NCI-H2227 (cell line): Measurements from ENCODE around the gene ANKRD22.

ENCODE experiments used
- DNase-seq: peaks from one replicate; lab custom pipeline; 2025; ENCODE audit not compliant: unreplicated experiment; lab: John Stamatoyannopoulos, UW

Gene ANKRD22

GRCh38 chr10:88879534-88880281, 28.1 kb upstream of the ANKRD22 start, which contains the start of gene STAMBPL1:
STAMBPL1 (plus strand) TSS chr10:88880245; CDS start chr10:88901709, 21,464 bp downstream.
- DNase-seq, result peak; percentile 73

GRCh38 chr10:88877298-88877697, 25.7 kb upstream of the ANKRD22 start:
- no peak for DNase-seq

- DNase-seq, result no peak
These were observed 23.4 kb upstream of the ANKRD22 start for GRCh38 chr10:88875081-88875480.

- no peak for DNase-seq
These were observed 22.6 kb upstream of the ANKRD22 start for GRCh38 chr10:88874281-88874680.

GRCh38 chr10:88873757-88874156, 22.1 kb upstream of the ANKRD22 start:
- no peak for DNase-seq

- DNase-seq, result no peak
These were observed 18.4 kb upstream of the ANKRD22 start for GRCh38 chr10:88870089-88870488.

- DNase-seq, result no peak
These were observed 14.8 kb upstream of the ANKRD22 start for GRCh38 chr10:88866454-88866853.

- no peak for DNase-seq
These were observed 13.7 kb upstream of the ANKRD22 start for GRCh38 chr10:88865281-88865876.

GRCh38 chr10:88861036-88861435, 9.4 kb upstream of the ANKRD22 start:
- DNase-seq, result no peak

GRCh38 chr10:88858491-88858890, 6.8 kb upstream of the ANKRD22 start:
- DNase-seq, result no peak

- DNase-seq, result no peak
These were observed 6.2 kb upstream of the ANKRD22 start for GRCh38 chr10:88857831-88858230.

- no peak for DNase-seq
These were observed 3.0 kb upstream of the ANKRD22 start for GRCh38 chr10:88854684-88855083.

GRCh38 chr10:88853155-88853881, 1.7 kb upstream of the ANKRD22 start:
- DNase-seq, result no peak

GRCh38 chr10:88852327-88852726, 683 bp upstream of the ANKRD22 start:
- no peak for DNase-seq

- DNase-seq, result no peak
These were observed 932 bp downstream of the ANKRD22 start for GRCh38 chr10:88850712-88851111.

GRCh38 chr10:88849234-88849633, 2.4 kb downstream of the ANKRD22 start:
- DNase-seq, result no peak

GRCh38 chr10:88848499-88848898, 3.1 kb downstream of the ANKRD22 start:
- no peak for DNase-seq

GRCh38 chr10:88843171-88843570, 8.5 kb downstream of the ANKRD22 start:
- DNase-seq, result no peak

- DNase-seq, result no peak
These were observed 10.1 kb downstream of the ANKRD22 start for GRCh38 chr10:88841316-88842111.

GRCh38 chr10:88840881-88841280, 10.8 kb downstream of the ANKRD22 start:
- DNase-seq, result no peak

GRCh38 chr10:88840104-88840503, 11.5 kb downstream of the ANKRD22 start:
- DNase-seq, result no peak
